HEK293 (cell line): ENCODE measurements around the gene PTHLH.

Experiments used
- CTCF ChIA-PET: fragments of 350-600 bp; formaldehyde crosslinking; extraction: SDS; loops from one replicate; lab custom pipeline; 2021; ENCODE audit warnings: antibody characterized with exemption; lab: Yijun Ruan, JAX
- POLR2A ChIA-PET: fragments of 300-600 bp; formaldehyde crosslinking; extraction: SDS; loops from one replicate; lab custom pipeline; 2020; ENCODE audit warnings: antibody characterized with exemption, inconsistent platforms; lab: Yijun Ruan, JAX
- H3K27ac ChIP-seq: fragments of 200-500 bp; sonication (Bioruptor generic); 2 replicates; pipeline ENCODE4 v1.5.1; 2014; ENCODE audit warnings: low read depth, low read length, control low read depth, inconsistent platforms; ENCODE audit errors: extremely low read depth
- H3K36me3 ChIP-seq, 2 experiments: fragments of 200-500 bp in 1 of 2; sonication (Bioruptor generic) in 1 of 2; 1 replicate in 1 of 2; 2 replicates in 1 of 2; pipeline ENCODE4 v1.5.1; 2014 to 2017; ENCODE audit warnings: inconsistent platforms in 2 of 2, low read length in 2 of 2; ENCODE audit not compliant: control insufficient read depth in 2 of 2, insufficient read depth in 1 of 2
- H3K4me1 ChIP-seq: fragments of 200-500 bp; sonication (Bioruptor generic); 2 replicates; pipeline ENCODE4 v1.5.1; 2014; ENCODE audit warnings: mild to moderate bottlenecking, low read length, inconsistent platforms; ENCODE audit not compliant: control insufficient read depth, insufficient read depth
- H3K4me3 ChIP-seq: 2 replicates; pipeline ENCODE4 v1.5.1; 2011; ENCODE audit warnings: low read depth, mild to moderate bottlenecking, control low read depth, low read length, moderate library complexity
- H3K9me3 ChIP-seq: fragments of 200-500 bp; sonication (Bioruptor generic); 2 replicates; pipeline ENCODE4 v1.5.1; 2014; ENCODE audit warnings: low read depth, low read length, inconsistent platforms; ENCODE audit not compliant: control insufficient read depth, insufficient read depth
- BCL11A ChIP-seq: fragments of 450-650 bp; formaldehyde crosslinking; IDR thresholded peaks from 2 replicates; pipeline ENCODE4 v1.5.1; 2016; ENCODE audit warnings: low read depth, missing biosample characterization, missing genetic modification characterization
- BCL11B ChIP-seq: fragments of 450-650 bp; formaldehyde crosslinking; IDR thresholded peaks from 2 replicates; pipeline ENCODE4 v1.5.1; 2016; ENCODE audit warnings: low read depth, missing biosample characterization, missing genetic modification characterization
- GLIS2 ChIP-seq: fragments of 450-650 bp; formaldehyde crosslinking; IDR thresholded peaks from 2 replicates; pipeline ENCODE4 v1.5.1; 2016; ENCODE audit warnings: missing biosample characterization, missing genetic modification characterization
- HIC1 ChIP-seq: fragments of 450-650 bp; formaldehyde crosslinking; IDR thresholded peaks from 2 replicates; pipeline ENCODE4 v1.5.1; 2016; ENCODE audit warnings: missing biosample characterization, missing genetic modification characterization
- INSM2 ChIP-seq: fragments of 450-650 bp; formaldehyde crosslinking; IDR thresholded peaks from 2 replicates; pipeline ENCODE4 v1.5.1; 2016; ENCODE audit warnings: missing biosample characterization, missing genetic modification characterization
- KLF10 ChIP-seq: fragments of 450-650 bp; IDR thresholded peaks from 2 replicates; pipeline ENCODE4 v1.5.1; 2018; ENCODE audit warnings: missing biosample characterization, mild to moderate bottlenecking, missing genetic modification characterization
- PRDM1 ChIP-seq: fragments of 450-650 bp; formaldehyde crosslinking; IDR thresholded peaks from 2 replicates; pipeline ENCODE4; 2016; ENCODE audit warnings: missing biosample characterization, missing genetic modification characterization
- SALL2 ChIP-seq: fragments of 450-650 bp; formaldehyde crosslinking; IDR thresholded peaks from 2 replicates; pipeline ENCODE4 v1.5.0; 2017; ENCODE audit warnings: missing biosample characterization, mild to moderate bottlenecking, missing genetic modification characterization, borderline replicate concordance
- ZNF148 ChIP-seq: fragments of 450-650 bp; formaldehyde crosslinking; IDR thresholded peaks from 2 replicates; pipeline ENCODE4 v1.5.0; 2017; ENCODE audit warnings: missing biosample characterization, missing genetic modification characterization, borderline replicate concordance
- ZNF169 ChIP-seq: fragments of 450-650 bp; formaldehyde crosslinking; IDR thresholded peaks from 2 replicates; pipeline ENCODE4 v1.5.1; 2016; ENCODE audit warnings: missing biosample characterization, missing genetic modification characterization
- ZNF48 ChIP-seq: fragments of 450-650 bp; formaldehyde crosslinking; IDR thresholded peaks from 2 replicates; pipeline ENCODE4 v1.5.1; 2016; ENCODE audit warnings: missing biosample characterization, missing genetic modification characterization
- ZNF639 ChIP-seq: fragments of 450-650 bp; formaldehyde crosslinking; IDR thresholded peaks from 2 replicates; pipeline ENCODE4 v1.5.1; 2016; ENCODE audit warnings: missing biosample characterization, missing genetic modification characterization
- ZNF701 ChIP-seq: fragments of 450-650 bp; formaldehyde crosslinking; IDR thresholded peaks from 2 replicates; pipeline ENCODE4 v1.5.1; 2016; ENCODE audit warnings: missing biosample characterization, missing genetic modification characterization
- ZNF707 ChIP-seq: fragments of 450-650 bp; formaldehyde crosslinking; IDR thresholded peaks from 2 replicates; pipeline ENCODE4 v1.5.1; 2016; ENCODE audit warnings: missing biosample characterization, missing genetic modification characterization
- ZNF785 ChIP-seq: fragments of 450-650 bp; formaldehyde crosslinking; IDR thresholded peaks from 2 replicates; pipeline ENCODE4 v1.5.1; 2016; ENCODE audit warnings: missing biosample characterization, missing genetic modification characterization

PTHLH gene

GRCh38 chr12:27988594-27989233, 16.2 kb upstream of the PTHLH start:
- Histone ChIP-seq H3K4me3 (no peak overlapping the region), H3K36me3 (no peaks in the 10 kb centered on the region), H3K27ac (no peak overlapping the region), H3K4me1 (no peaks in the 10 kb centered on the region), H3K9me3 (no peaks in the 10 kb centered on the region)
- CTCF ChIA-PET = interaction anchor here (0.6 kb wide), 1 partner anchor 1011 kb away, joined by 3 read pairs; no protein-coding TSS in a partner anchor
- POLR2A ChIA-PET = no interaction called here
- TF ChIP-seq ZNF48 (tag by site-specific recombination) = no peak
- TF ChIP-seq BCL11A = no peak
- TF ChIP-seq HIC1 (tag by site-specific recombination) = no peak
- TF ChIP-seq GLIS2 (tag by site-specific recombination) = no peak
- no peak for TF ChIP-seq ZNF148 (tag by site-specific recombination)
- TF ChIP-seq INSM2 (tag by site-specific recombination) = no peak
- TF ChIP-seq ZNF701 = no peak
- no peak for TF ChIP-seq ZNF707 (tag by site-specific recombination)
- no peak for TF ChIP-seq ZNF169 (tag by site-specific recombination)
- TF ChIP-seq BCL11B (tag by site-specific recombination) = no peak
- TF ChIP-seq KLF10 (tag by site-specific recombination) = no peak
- no peak for TF ChIP-seq ZNF785 (tag by site-specific recombination)
- TF ChIP-seq SALL2 (tag by site-specific recombination) = no peak

GRCh38 chr12:27987331-27987730, 14.8 kb upstream of the PTHLH start:
- ChIA-PET POLR2A (no interaction called here), CTCF (no interaction called here)
- H3K4me1 ChIP-seq = no peaks in the 10 kb centered on the region
- H3K9me3 ChIP-seq = no peaks in the 10 kb centered on the region
- H3K27ac ChIP-seq = no peak overlapping the region
- H3K36me3 ChIP-seq = no peaks in the 10 kb centered on the region
- no peak overlapping the region for H3K4me3 ChIP-seq
- TF ChIP-seq PRDM1 (tag by site-specific recombination) (no peak), ZNF639 (tag by site-specific recombination) (no peak)
